ENCODE results near the gene KISS1R.
A peak's percentile ranks its signal among the peaks of the same experiment; 100 is the strongest.
"Not testable (repeated sequence)": the region's sequence is repeated elsewhere in the genome, so short reads cannot be mapped to it uniquely, and the experiment has no call there.

KISS1R gene

DNA sequence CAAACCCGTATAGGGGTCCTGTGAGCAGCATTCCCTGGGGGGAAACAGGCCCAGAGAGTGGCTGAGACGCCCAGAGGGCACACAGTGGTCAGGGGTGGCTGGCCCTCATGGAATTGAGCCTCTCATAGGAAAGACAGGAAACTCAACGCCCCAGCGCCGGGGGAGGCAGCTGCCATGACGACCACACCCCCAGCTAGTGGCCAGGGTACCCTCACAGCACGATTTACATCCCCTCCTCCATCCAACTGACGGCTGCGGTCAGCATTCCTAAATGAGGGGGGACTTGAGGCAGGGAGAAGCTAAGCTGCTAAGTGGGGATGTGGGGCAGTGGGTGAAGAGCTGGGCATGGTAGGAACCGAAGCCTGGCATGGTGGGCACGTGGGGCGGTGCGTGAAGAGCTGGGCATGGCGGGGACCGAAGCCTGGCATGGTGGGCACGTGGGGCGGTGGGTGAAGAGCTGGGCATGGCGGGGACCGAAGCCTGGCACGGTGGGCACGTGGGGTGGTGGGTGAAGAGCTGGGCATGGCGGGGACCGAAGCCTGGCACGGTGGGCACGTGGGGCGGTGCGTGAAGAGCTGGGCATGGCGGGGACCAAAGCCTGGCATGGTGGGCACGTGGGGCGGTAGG is 34.1 kb upstream of the KISS1R start:
- no peak for DNase-seq (ENCODE audit: low read depth)

- DNase-seq (ENCODE audit: low read depth) = no peak
These were observed 33.4 kb upstream of the KISS1R start for GRCh38 chr19:883661-884211.

GRCh38 chr19:884420-885211 is 32.5 kb upstream of the KISS1R start:
- DNase-seq (ENCODE audit: low read depth) = no peak

GRCh38 chr19:885536-886224 is 31.5 kb upstream of the KISS1R start:
- no peak for DNase-seq (ENCODE audit: low read depth)

- DNase-seq (ENCODE audit: low read depth) = no peak
These were observed 30.1 kb upstream of the KISS1R start for GRCh38 chr19:887072-887471.

DNA sequence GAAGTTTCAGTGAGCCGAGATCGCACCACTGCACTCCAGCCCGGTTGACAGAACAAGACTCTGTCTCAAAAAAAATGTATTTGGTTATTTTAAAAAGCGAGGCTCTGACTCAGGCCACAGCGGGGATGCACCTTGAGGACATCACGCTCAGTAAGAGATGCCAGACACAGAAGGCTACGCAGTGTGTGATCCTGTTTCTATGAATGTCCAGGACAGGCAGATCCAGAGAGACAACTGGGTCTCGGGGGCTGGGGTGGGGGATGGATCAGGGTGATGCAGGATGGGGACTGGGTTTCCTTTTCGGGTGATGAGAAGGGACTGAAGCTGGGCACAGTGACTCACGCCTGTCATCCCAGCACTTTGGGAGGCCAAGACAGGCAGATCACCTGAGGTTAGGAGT is 29.5 kb upstream of the KISS1R start:
- DNase-seq (ENCODE audit: low read depth) = no peak

DNA sequence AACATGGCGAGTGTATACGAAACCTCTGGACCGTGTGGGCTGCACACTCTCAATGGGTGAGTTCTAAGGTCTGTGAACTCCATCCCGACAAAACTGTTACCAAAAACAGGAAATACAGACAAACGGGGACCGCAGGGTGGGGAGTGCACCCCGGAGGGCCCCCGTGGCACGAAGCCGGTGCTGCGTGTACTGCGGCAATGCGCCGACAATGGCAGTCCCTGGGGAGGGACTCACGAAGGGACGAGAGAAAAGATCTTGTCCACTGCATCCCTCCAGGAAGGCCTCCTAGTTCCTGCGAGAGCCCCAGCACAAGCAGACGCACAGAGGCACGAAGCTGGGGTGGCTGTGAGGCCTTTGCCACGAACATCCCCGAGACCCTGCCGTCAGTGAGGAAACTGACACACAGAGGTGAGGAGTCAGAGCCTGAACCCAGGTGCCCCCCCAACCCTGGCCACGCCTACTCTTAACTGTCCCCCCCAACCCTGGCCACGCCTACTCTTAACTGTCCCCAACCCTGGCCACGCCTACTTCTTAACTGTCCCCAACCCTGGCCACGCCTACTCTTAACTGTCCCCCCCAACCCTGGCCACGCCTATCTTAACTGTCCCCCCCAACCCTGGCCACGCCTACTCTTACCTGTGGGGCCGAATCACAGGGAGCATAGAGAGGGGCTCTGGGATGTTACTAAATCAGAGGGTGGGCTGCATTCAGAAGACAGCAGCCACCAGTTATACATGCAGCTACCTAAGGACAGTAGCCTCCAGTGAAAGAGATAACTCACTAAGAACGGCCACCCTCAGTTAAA is 28.4 kb upstream of the KISS1R start:
- peak; percentile 58 for DNase-seq (ENCODE audit: low read depth)

GRCh38 chr19:889662-890295 is 27.4 kb upstream of the KISS1R start:
- DNase-seq (ENCODE audit: low read depth) = no peak

DNA sequence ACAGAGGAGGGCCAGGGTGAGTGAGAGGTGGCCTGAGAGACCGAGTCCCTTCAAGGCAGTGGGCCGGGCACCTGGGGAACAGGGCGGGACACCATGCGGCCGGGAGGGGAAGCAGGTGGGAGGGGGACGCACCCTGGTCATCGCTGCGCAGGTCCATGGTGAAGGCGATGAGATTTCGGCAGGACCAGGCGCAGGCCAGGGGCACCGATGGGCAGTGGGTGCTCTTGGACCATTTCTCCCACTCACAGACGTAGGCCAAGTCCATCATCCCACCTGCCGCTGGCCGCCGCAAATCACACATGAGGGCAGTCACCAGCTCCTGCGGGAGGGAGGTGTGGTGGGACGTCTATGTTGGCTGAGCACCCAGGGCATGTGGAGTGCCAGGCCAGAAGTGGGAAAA is 26.3 kb upstream of the KISS1R start:
- DNase-seq (ENCODE audit: low read depth) = no peak

GRCh38 chr19:891421-892200 is 25.5 kb upstream of the KISS1R start:
- DNase-seq (ENCODE audit: low read depth) = not testable (repeated sequence)

DNA sequence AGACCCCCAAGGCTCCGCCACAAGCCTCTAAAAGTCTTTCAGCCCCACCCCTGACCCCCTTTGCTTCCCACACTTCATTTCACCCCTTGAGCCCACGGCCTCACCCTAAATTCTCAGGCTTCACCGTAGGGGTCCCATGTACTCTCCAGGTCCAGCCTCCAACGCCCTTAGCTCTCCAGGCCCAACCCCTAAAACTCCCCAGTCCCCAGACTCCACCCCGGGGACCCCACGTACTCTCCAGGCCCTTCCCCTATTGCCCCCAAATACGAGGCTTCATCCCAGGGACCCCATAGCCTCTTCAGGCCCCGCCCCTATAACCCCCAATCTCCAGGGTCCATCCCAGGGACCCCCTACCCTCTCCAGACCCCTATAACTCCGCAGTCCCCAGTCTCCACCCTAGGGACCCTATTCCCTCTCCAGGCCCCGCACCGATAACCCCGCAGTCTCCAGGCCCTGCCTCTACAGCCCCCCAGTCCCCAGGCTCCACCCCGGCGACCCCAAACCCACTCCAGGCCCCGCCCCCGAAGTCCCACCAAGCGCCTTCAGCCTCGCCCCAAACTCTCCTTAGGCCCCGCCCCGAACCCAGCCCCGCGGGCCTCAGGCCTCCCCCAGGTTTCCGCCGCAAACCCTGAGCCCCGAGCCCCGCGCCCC is 24.8 kb upstream of the KISS1R start:
- no peak for DNase-seq (ENCODE audit: low read depth)

GRCh38 chr19:892894-893689 is 24.0 kb upstream of the KISS1R start, which contains the start of the genes MED16 and RNU6-9:
Gene MED16 (minus strand): TSS chr19:893187. CDS start chr19:891131, 2,056 bp downstream.
Gene RNU6-9 (plus strand): TSS chr19:893484.
- peak; percentile 85 for DNase-seq (ENCODE audit: low read depth)

DNA sequence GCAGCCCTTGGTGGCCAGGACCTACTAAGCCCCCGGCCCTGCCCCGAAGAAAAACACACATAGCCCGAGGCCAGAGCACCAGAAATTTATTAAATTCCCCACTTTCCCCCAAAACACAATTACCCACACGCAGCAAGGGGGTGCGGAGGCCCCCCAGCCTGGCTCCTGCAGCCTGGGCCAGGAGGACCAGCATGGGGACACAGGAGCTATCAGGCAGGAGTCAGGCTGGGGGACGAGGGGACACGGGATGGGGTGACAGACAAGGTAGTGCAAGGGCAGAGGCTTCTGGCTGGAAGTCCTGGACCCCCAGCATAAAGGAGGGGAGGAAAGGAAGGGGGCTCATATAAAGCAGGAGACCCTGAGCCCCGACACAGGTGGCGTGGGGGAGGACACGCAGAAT is 20.7 kb upstream of the KISS1R start:
- DNase-seq (ENCODE audit: low read depth) = no peak

GRCh38 chr19:896999-897398 is 20.1 kb upstream of the KISS1R start:
- no peak for DNase-seq (ENCODE audit: low read depth)

GRCh38 chr19:897442-898039 is 19.6 kb upstream of the KISS1R start:
- no peak for DNase-seq (ENCODE audit: low read depth)

DNA sequence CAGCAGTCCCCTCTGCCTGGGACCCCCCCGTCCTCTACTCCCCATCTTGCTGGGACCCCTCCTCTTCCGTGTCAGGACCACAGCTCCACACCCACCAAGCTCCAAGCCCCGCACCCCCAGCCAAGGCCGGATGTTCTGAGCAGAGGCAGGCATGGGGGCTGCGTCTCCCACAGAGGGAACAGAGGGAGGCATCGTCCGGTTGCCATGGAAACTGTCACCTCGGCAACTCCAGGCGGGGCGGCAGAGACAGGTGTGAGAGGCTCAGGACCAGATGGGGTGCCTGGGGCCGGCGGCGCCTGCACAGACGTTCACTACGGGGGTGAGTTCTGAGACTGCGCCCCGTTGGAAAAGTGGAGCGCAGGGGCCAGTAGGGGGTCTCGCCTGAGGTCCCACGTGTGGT is 18.5 kb upstream of the KISS1R start:
- DNase-seq (ENCODE audit: low read depth) = no peak

GRCh38 chr19:899336-900042 is 17.6 kb upstream of the KISS1R start:
- DNase-seq (ENCODE audit: low read depth) = no peak

DNA sequence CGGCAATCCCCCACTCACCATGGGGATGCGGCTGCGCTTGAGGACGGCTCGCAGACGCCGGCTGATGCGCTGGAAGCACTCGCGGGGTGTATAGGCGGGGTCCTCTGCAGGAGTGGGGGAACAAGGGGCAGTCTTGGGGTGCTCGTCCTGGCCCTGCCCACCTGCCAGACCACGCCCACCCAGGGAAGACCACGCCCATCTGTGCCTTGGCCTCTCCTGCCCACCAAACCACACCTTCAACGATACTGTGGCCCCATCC is 17.2 kb upstream of the KISS1R start:
- DNase-seq (ENCODE audit: low read depth) = no peak

All from T-helper 22 cell (primary cell).